Measurements from ENCODE around the gene ZNF724. TPM values are rescaled to one million over a fixed set of nuclear protein-coding genes. Genes with fewer than 3 reads are reported as not detected.
"Not testable (repeated sequence)": the region's sequence is repeated elsewhere in the genome, so short reads cannot be mapped to it uniquely, and the experiment has no call there.

Gene ZNF724
- total and polyA plus RNA-seq, 2 donors, result 0.51 to 12.1 TPM

GRCh38 chr19:23263396-23263795, 13.2 kb upstream of the ZNF724 start:
- peaks cover 4% of the 10 kb centered on the region for H3K36me3 ChIP-seq (ENCODE audit: insufficient read depth)
- no peak for DNase-seq (ENCODE audit: extremely low spot score)
- 49% methylated on average over 2 of the region's 2 CpGs for WGBS

GRCh38 chr19:23262920-23263319, 12.7 kb upstream of the ZNF724 start:
- no peak overlapping the region for H3K27ac ChIP-seq (ENCODE audit: low read depth)
- DNase-seq (ENCODE audit: extremely low spot score), result no peak
- H3K4me1 ChIP-seq (ENCODE audit: insufficient read depth), result no peaks in the 10 kb centered on the region
- H3K36me3 ChIP-seq (ENCODE audit: insufficient read depth), result peaks cover 4% of the 10 kb centered on the region
- H3K4me3 ChIP-seq (ENCODE audit: low read depth, low read length), result no peak overlapping the region
- 87% methylated on average over 5 of the region's 5 CpGs for WGBS

More at GRCh38 chr19:23263396-23263795, 13.2 kb upstream of the ZNF724 start:
- no peaks in the 10 kb centered on the region for H3K4me1 ChIP-seq (ENCODE audit: insufficient read depth)
- no peak overlapping the region for H3K27ac ChIP-seq (ENCODE audit: low read depth)
- H3K4me3 ChIP-seq (ENCODE audit: low read depth, low read length), result no peak overlapping the region

DNA sequence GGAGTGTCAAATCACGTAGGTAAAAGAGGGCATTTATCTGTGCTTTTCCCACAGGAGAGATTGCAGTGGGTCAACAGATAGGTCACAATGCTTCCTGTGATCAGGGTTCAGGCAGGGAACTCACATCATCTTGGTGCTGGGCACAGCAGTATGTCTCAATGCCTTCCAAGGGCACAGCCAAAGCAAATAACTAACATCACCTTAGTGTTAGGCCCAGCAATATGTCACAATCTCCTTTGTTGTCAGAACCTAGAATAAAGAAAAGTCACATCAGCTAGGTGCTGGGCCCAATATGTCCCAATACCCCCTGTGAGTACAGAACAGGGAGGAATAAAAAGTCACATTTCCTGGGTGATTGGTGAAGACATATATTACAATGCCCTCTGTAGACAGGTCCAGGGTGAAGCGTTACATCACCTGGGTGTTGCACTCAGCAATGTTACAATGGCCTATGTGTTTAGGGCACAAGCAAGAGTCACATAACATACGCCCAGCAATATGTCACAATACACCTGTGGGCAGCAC, 11.4 kb upstream of the ZNF724 start:
- WGBS, result 90% methylated on average over 3 of the region's 3 CpGs

GRCh38 chr19:23260956-23261355, 10.8 kb upstream of the ZNF724 start:
- Histone ChIP-seq H3K4me3 (ENCODE audit: low read depth, low read length) (no peak overlapping the region), H3K36me3 (ENCODE audit: insufficient read depth) (peaks cover 2% of the 10 kb centered on the region), H3K4me1 (ENCODE audit: insufficient read depth) (no peaks in the 10 kb centered on the region), H3K27ac (ENCODE audit: low read depth) (no peak overlapping the region)
- WGBS, result 84% methylated on average over 5 of the region's 5 CpGs
- no peak for DNase-seq (ENCODE audit: extremely low spot score)

More for the DNA sequence above, 11.4 kb upstream of the ZNF724 start:
- H3K36me3 ChIP-seq (ENCODE audit: insufficient read depth), result peaks cover 2% of the 10 kb centered on the region
- DNase-seq (ENCODE audit: extremely low spot score), result no peak
- H3K4me1 ChIP-seq (ENCODE audit: insufficient read depth), result no peaks in the 10 kb centered on the region
- no peak overlapping the region for H3K4me3 ChIP-seq (ENCODE audit: low read depth, low read length)
- H3K27ac ChIP-seq (ENCODE audit: low read depth), result no peak overlapping the region

DNA sequence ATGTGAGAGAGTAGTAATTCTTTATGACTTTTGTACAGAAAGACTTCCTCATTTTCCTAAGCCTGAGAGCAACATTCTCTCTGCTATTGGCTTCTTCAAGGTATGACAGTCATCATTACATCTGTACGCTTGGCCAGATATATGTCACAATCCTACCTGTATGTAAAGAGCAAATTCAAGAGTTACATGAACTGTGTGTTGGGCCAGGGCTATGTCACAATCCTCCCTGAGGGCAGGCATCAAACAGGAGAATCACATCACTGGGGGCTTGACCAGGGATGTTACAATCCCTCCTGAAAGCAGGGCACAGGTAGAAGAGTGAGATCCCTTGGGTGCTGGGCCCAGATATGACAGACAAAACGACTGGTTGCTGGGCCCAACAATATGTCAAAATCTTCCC, 9.8 kb upstream of the ZNF724 start:
- H3K4me1 ChIP-seq (ENCODE audit: insufficient read depth), result no peaks in the 10 kb centered on the region
- no peak overlapping the region for H3K4me3 ChIP-seq (ENCODE audit: low read depth, low read length)
- WGBS, result 93% methylated on average over 2 of the region's 2 CpGs
- H3K27ac ChIP-seq (ENCODE audit: low read depth), result no peak overlapping the region
- peaks cover 2% of the 10 kb centered on the region for H3K36me3 ChIP-seq (ENCODE audit: insufficient read depth)
- no peak for DNase-seq (ENCODE audit: extremely low spot score)

GRCh38 chr19:23255700-23256099, 5.5 kb upstream of the ZNF724 start:
- Histone ChIP-seq H3K4me3 (ENCODE audit: low read depth, low read length) (no peak overlapping the region), H3K36me3 (ENCODE audit: insufficient read depth) (peaks cover 2% of the 10 kb centered on the region), H3K27ac (ENCODE audit: low read depth) (no peak overlapping the region), H3K4me1 (ENCODE audit: insufficient read depth) (no peaks in the 10 kb centered on the region)
- no peak for DNase-seq (ENCODE audit: extremely low spot score)
- 95% methylated on average over 4 of the region's 4 CpGs for WGBS

GRCh38 chr19:23254141-23254910, 4.1 kb upstream of the ZNF724 start:
- no peak overlapping the region for H3K4me3 ChIP-seq (ENCODE audit: low read depth, low read length)
- WGBS, result 49% methylated on average over 5 of the region's 5 CpGs
- H3K4me1 ChIP-seq (ENCODE audit: insufficient read depth), result no peaks in the 10 kb centered on the region

GRCh38 chr19:23253256-23253655, 3.1 kb upstream of the ZNF724 start:
- H3K27ac ChIP-seq (ENCODE audit: low read depth); H3K4me1 ChIP-seq (ENCODE audit: insufficient read depth); H3K36me3 ChIP-seq (ENCODE audit: insufficient read depth); H3K4me3 ChIP-seq (ENCODE audit: low read depth, low read length); DNase-seq (ENCODE audit: extremely low spot score): not testable (repeated sequence)
- WGBS, result 69% methylated on average over 3 of the region's 3 CpGs

More at GRCh38 chr19:23254141-23254910, 4.1 kb upstream of the ZNF724 start:
- Histone ChIP-seq H3K27ac (ENCODE audit: low read depth) (no peak overlapping the region), H3K36me3 (ENCODE audit: insufficient read depth) (no peaks in the 10 kb centered on the region)
- DNase-seq (ENCODE audit: extremely low spot score), result no peak

DNA sequence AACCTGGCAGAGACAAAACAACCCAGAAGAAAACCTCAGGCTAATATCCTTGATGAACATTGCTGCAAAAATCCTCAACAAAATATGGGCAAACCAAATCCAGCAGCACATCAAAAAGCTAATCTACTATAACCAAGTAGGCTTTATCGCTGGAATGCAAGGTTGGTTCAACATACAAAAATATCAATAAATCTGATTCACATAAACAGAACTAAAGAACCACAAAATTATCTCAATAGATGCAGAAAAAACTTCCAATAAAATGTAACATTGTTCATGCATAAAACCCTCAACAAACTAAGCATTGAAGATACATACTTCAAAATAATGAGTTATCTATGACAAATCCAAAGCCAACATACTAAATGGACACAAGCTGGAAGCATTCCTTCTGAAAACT, 8.8 kb downstream of the ZNF724 start:
- H3K27ac ChIP-seq (ENCODE audit: low read depth), result no peak overlapping the region
- WGBS, result 97% methylated on average over 1 of the region's 1 CpG
- no peaks in the 10 kb centered on the region for H3K4me1 ChIP-seq (ENCODE audit: insufficient read depth)
- no peak overlapping the region for H3K4me3 ChIP-seq (ENCODE audit: low read depth, low read length)
- DNase-seq (ENCODE audit: extremely low spot score), result no peak
- no peaks in the 10 kb centered on the region for H3K36me3 ChIP-seq (ENCODE audit: insufficient read depth)

DNA sequence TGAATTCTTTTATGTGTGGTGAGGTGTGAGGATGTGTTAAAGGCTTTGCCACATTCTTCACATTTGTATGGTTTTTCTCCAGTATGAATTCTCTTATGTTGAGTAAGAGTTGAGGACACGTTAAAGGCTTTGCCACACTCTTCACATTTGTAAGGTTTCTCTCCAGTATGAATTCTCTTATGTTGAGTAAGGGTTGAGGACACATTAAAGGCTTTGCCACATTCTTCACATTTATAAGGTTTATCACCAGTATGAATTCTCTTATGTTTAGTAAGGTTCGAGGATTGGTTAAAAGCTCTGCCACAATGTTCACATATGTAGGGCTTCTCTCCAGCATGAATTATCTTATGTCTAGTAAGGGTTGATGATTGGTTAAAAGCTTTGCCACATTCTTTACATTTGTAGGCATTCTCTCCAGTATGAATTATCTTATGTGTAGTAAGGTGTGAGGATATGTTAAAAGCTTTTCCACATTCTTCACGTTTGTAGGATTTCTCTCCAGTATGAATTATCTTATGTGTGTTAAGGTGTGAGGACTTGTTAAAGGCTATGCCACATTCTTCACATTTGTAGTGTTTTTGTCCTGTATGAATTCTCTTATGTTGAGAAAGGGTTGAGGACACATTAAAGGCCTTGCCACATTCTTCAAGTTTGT, 27.1 kb downstream of the ZNF724 start:
- Histone ChIP-seq H3K4me3 (ENCODE audit: low read depth, low read length) (no peak overlapping the region), H3K27ac (ENCODE audit: low read depth) (no peak overlapping the region), H3K4me1 (ENCODE audit: insufficient read depth) (no peaks in the 10 kb centered on the region), H3K36me3 (ENCODE audit: insufficient read depth) (peaks cover 6% of the 10 kb centered on the region)
- DNase-seq (ENCODE audit: extremely low spot score), result no peak
- 97% methylated on average over 3 of the region's 3 CpGs for WGBS

DNA sequence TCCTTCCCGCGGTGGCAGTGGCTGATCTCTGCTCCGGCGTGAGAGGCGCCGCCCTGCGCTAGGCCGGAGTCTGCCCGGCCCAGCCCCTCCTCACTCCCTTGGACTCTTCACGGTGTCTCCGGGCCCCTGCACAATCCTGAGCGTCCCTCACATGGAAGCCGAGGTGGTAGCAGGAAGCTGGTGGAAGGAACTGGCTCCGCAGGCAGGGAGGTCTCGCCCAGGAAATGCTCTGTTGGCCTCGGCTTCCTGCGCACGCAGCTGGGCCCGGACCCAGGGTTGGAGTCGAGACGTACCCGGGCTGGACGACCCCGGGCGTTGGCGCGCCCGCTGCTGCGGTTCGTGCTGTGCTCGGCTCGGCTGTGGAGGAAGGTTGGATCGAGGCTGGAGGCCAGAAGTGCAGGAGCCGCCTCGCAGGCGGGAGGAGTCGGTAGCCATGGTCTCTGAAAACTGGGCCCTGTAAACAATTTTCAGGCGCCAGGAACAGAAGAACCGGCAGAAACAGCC, 46.3 kb downstream of the ZNF724 start:
- H3K36me3 ChIP-seq (ENCODE audit: insufficient read depth), result no peaks in the 10 kb centered on the region
- no peak for DNase-seq (ENCODE audit: extremely low spot score)
- H3K4me3 ChIP-seq (ENCODE audit: low read depth, low read length), result no peak overlapping the region
- 8% methylated on average over 39 of the region's 39 CpGs for WGBS
- no peaks in the 10 kb centered on the region for H3K4me1 ChIP-seq (ENCODE audit: insufficient read depth)
- H3K27ac ChIP-seq (ENCODE audit: low read depth), result no peak overlapping the region

DNA sequence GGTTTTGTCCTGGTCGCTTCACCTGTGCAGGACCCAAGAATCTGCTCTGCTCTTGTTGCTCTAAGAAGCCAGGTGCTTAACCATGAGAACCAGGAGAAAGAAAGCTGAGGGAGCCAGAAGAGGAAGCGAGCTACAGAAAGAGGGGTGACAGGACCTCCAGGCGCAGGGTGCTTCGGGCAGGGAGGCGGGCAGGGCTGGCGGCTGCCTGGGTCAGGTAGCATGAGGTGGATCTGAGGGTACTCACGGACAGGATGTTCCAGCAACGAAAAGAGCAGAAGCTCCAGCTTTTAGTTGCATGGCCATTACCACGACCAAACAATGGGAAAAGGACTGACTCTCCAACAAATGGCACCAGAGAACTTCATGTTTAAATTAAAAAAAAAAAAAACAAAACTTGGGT, 59.9 kb downstream of the ZNF724 start:
- H3K4me3 ChIP-seq (ENCODE audit: low read depth, low read length), result no peak overlapping the region
- no peaks in the 10 kb centered on the region for H3K4me1 ChIP-seq (ENCODE audit: insufficient read depth)
- WGBS, result 88% methylated on average over 9 of the region's 9 CpGs
- DNase-seq (ENCODE audit: extremely low spot score), result no peak
- no peak overlapping the region for H3K27ac ChIP-seq (ENCODE audit: low read depth)
- no peaks in the 10 kb centered on the region for H3K36me3 ChIP-seq (ENCODE audit: insufficient read depth)

GRCh38 chr19:23183251-23183650, 66.9 kb downstream of the ZNF724 start:
- 66% methylated on average over 11 of the region's 11 CpGs for whole genome bisulfite sequencing
- no peak overlapping the region for H3K4me3 ChIP-seq (ENCODE audit: low read depth, low read length)
- no peak for DNase-seq (ENCODE audit: extremely low spot score)
- H3K36me3 ChIP-seq (ENCODE audit: insufficient read depth), result no peaks in the 10 kb centered on the region
- no peaks in the 10 kb centered on the region for H3K4me1 ChIP-seq (ENCODE audit: insufficient read depth)
- no peak overlapping the region for H3K27ac ChIP-seq (ENCODE audit: low read depth)

Data from urinary bladder (tissue), 4 donors.